GM23248 (cell line): ENCODE results near the gene ETHE1. TPM values are rescaled to one million over a fixed set of nuclear protein-coding genes. Genes with fewer than 3 reads are reported as not detected.
A peak's percentile ranks its signal among the peaks of the same experiment; 100 is the strongest.

Source experiments
- DNase-seq: peaks from one replicate; pipeline ENCODE4 v3.0.0-alpha.2; 2015
- H2AFZ ChIP-seq: fragments of 200-600 bp; sonication (generic); 2 replicates; pipeline ENCODE4 v1.6.1; 2016; ENCODE audit warnings: antibody characterized with exemption
- H3F3A ChIP-seq: fragments of 200-600 bp; sonication (generic); 2 replicates; pipeline ENCODE4 v1.6.1; 2016; ENCODE audit warnings: mild to moderate bottlenecking, antibody characterized with exemption, mixed run types; ENCODE audit not compliant: insufficient read depth
- H3K27ac ChIP-seq: fragments of 200-600 bp; sonication (generic); 2 replicates; pipeline ENCODE4 v1.5.1; 2016; ENCODE audit warnings: mild to moderate bottlenecking
- H3K27me3 ChIP-seq: fragments of 200-600 bp; sonication (generic); replicated peaks from 2 replicates; pipeline ENCODE4 v1.6.1; 2016; ENCODE audit warnings: mild to moderate bottlenecking; ENCODE audit not compliant: insufficient read depth
- H3K36me3 ChIP-seq: fragments of 200-600 bp; sonication (generic); 2 replicates; pipeline ENCODE4 v1.6.1; 2016; ENCODE audit warnings: low read depth, mild to moderate bottlenecking
- H3K4me1 ChIP-seq: fragments of 200-600 bp; sonication (generic); 2 replicates; pipeline ENCODE4 v1.6.1; 2016; ENCODE audit warnings: mild to moderate bottlenecking; ENCODE audit not compliant: insufficient read depth
- H3K4me2 ChIP-seq: fragments of 200-600 bp; sonication (generic); one replicate; pipeline ENCODE4 v1.6.1; 2016; ENCODE audit warnings: mild to moderate bottlenecking; ENCODE audit not compliant: unreplicated experiment
- H3K4me3 ChIP-seq: fragments of 200-600 bp; sonication (generic); 2 replicates; pipeline ENCODE4 v1.5.1; 2016; ENCODE audit warnings: mild to moderate bottlenecking
- H3K79me2 ChIP-seq: fragments of 200-600 bp; sonication (generic); 2 replicates; pipeline ENCODE4 v1.6.1; 2016; ENCODE audit warnings: mild to moderate bottlenecking; ENCODE audit not compliant: insufficient read depth
- H3K9ac ChIP-seq: fragments of 200-600 bp; sonication (generic); 2 replicates; pipeline ENCODE4 v1.6.1; 2016; ENCODE audit warnings: mild to moderate bottlenecking
- H3K9me2 ChIP-seq: fragments of 200-600 bp; sonication (generic); 2 replicates; pipeline ENCODE4 v1.6.1; 2016; ENCODE audit warnings: mixed run types, mild to moderate bottlenecking, moderate library complexity; ENCODE audit not compliant: insufficient read depth
- H3K9me3 ChIP-seq: fragments of 200-600 bp; sonication (generic); one replicate; pipeline ENCODE4 v1.6.1; 2017; ENCODE audit warnings: low read depth
- H4K20me1 ChIP-seq: fragments of 200-600 bp; sonication (generic); 2 replicates; pipeline ENCODE4 v1.6.0; 2016; ENCODE audit not compliant: insufficient read depth
- EZH2 ChIP-seq: fragments of 200-600 bp; sonication (generic); IDR thresholded peaks from 2 replicates; pipeline ENCODE4 v1.6.1; 2018; ENCODE audit warnings: antibody characterized with exemption, mild to moderate bottlenecking; ENCODE audit not compliant: insufficient read depth, poor library complexity, severe bottlenecking
- EZH2phosphoT487 ChIP-seq: fragments of 200-600 bp; sonication (generic); IDR thresholded peaks from 2 replicates; pipeline ENCODE4 v1.6.1; 2018; ENCODE audit warnings: antibody characterized with exemption, moderate library complexity, mild to moderate bottlenecking, low read depth; ENCODE audit not compliant: insufficient read depth
- WGBS, 2 experiments: methylation state at CpG; one replicate each; pipeline ENCODE4 v1.1.6; 2015 to 2017; ENCODE audit warnings: low lambda C conversion rate in 2 of 2, low coverage in 1 of 2; ENCODE audit errors: missing lambda C conversion rate in 2 of 2; 5-methylcytosine and 5-hydroxymethylcytosine counted together
- in situ Hi-C: fragments of 300-500 bp; cut with MboI; formaldehyde crosslinking; loops from 2 replicates; pipeline ENCODE4 v1.15.0; 2020
- polyA plus RNA-seq: library from polyadenylated mRNA; unstranded; fragments of >200 nt; fragmentation: Nextera tagmentation; extraction: Ambion mirVana; gene quantifications from 2 replicates; pipeline ENCODE4 v1.2.1, GENCODE V29; 2016
- total RNA-seq: library from RNA; depleted of rRNA; stranded (reverse); fragments of >200 nt; shearing (Covaris generic); gene quantifications from 2 replicates; pipeline ENCODE4 v1.2.3, GENCODE V29; 2014

The ETHE1 gene
- total and polyA plus RNA-seq, 2 experiments from 2014 or later: 70.8 to 100.0 TPM

GRCh38 chr19:43468354-43469159, 58.4 kb downstream of the ETHE1 start:
- Histone ChIP-seq H3K4me1 (peaks cover 7% of the 10 kb centered on the region; the same call in 1 of the 2 replicates), H4K20me1 (no peaks in the 10 kb centered on the region), H3K9ac (no peak overlapping the region), H3K79me2 (no peaks in the 10 kb centered on the region), H3K4me3 (no peak overlapping the region), H3K27ac (no peak overlapping the region), H2AFZ (no peak overlapping the region), H3F3A (peaks cover 7% of the 10 kb centered on the region), H3K4me2 (no peak overlapping the region), H3K36me3 (no peaks in the 10 kb centered on the region), H3K9me2 (no peaks in the 10 kb centered on the region), H3K9me3 (no peaks in the 10 kb centered on the region), H3K27me3 (no peaks in the 10 kb centered on the region)
- 96 to 97% methylated on average over 4 of the region's 4 CpGs for WGBS, 2 experiments
- TF ChIP-seq EZH2 (no peak), EZH2phosphoT487 (no peak)
- in situ Hi-C loops: no loop called here
- DNase-seq: no peak

- H3F3A ChIP-seq: peaks cover 7% of the 10 kb centered on the region
- peak; percentile 59 for DNase-seq
- H3K27me3 ChIP-seq: no peaks in the 10 kb centered on the region
- no peaks in the 10 kb centered on the region for H3K9me2 ChIP-seq
- H2AFZ ChIP-seq: no peak overlapping the region
- no peak overlapping the region for H3K4me3 ChIP-seq
- H3K36me3 ChIP-seq: no peaks in the 10 kb centered on the region
- WGBS, 2 experiments: 67 to 75% methylated on average over 4 of the region's 4 CpGs
- no peaks in the 10 kb centered on the region for H3K79me2 ChIP-seq
- in situ Hi-C loops: no loop called here
- H3K9ac ChIP-seq: no peak overlapping the region
- TF ChIP-seq EZH2phosphoT487 (no peak), EZH2 (no peak)
- no peaks in the 10 kb centered on the region for H4K20me1 ChIP-seq
- H3K9me3 ChIP-seq: no peaks in the 10 kb centered on the region
- H3K27ac ChIP-seq: no peak overlapping the region
- no peak overlapping the region for H3K4me2 ChIP-seq
- peaks cover 7% of the 10 kb centered on the region; the same call in 1 of the 2 replicates for H3K4me1 ChIP-seq
These were observed 59.3 kb downstream of the ETHE1 start for GRCh38 chr19:43467730-43468129.

GRCh38 chr19:43467276-43467675, 59.7 kb downstream of the ETHE1 start:
- H3K9me2 ChIP-seq: no peaks in the 10 kb centered on the region
- peaks cover 7% of the 10 kb centered on the region for H3F3A ChIP-seq
- no peaks in the 10 kb centered on the region for H3K9me3 ChIP-seq
- no peaks in the 10 kb centered on the region for H3K79me2 ChIP-seq
- no peak overlapping the region for H3K9ac ChIP-seq
- in situ Hi-C loops: no loop called here
- no peak overlapping the region for H3K4me2 ChIP-seq
- peaks cover 7% of the 10 kb centered on the region; the same call in 1 of the 2 replicates for H3K4me1 ChIP-seq
- H3K4me3 ChIP-seq: no peak overlapping the region
- DNase-seq: no peak
- H3K27me3 ChIP-seq: no peaks in the 10 kb centered on the region
- WGBS, 2 experiments: 74 to 81% methylated on average over 6 of the region's 6 CpGs
- no peaks in the 10 kb centered on the region for H4K20me1 ChIP-seq
- no peak for TF ChIP-seq EZH2
- TF ChIP-seq EZH2phosphoT487: no peak
- H3K27ac ChIP-seq: no peak overlapping the region
- H2AFZ ChIP-seq: no peak overlapping the region
- no peaks in the 10 kb centered on the region for H3K36me3 ChIP-seq

- 77 to 84% methylated on average over 1 of the region's 1 CpG for WGBS, 2 experiments
- H2AFZ ChIP-seq: no peak overlapping the region
- H3K4me3 ChIP-seq: no peak overlapping the region
- no peaks in the 10 kb centered on the region for H3K79me2 ChIP-seq
- no peaks in the 10 kb centered on the region for H3K9me2 ChIP-seq
- H3K27ac ChIP-seq: no peak overlapping the region
- H3F3A ChIP-seq: peaks cover 7% of the 10 kb centered on the region
- no peak for DNase-seq
- H3K27me3 ChIP-seq: no peaks in the 10 kb centered on the region
- peaks cover 7% of the 10 kb centered on the region; the same call in 1 of the 2 replicates for H3K4me1 ChIP-seq
- H3K36me3 ChIP-seq: no peaks in the 10 kb centered on the region
- no peak overlapping the region for H3K4me2 ChIP-seq
- no peaks in the 10 kb centered on the region for H3K9me3 ChIP-seq
- in situ Hi-C loops: no loop called here
- TF ChIP-seq EZH2 (no peak), EZH2phosphoT487 (no peak)
- no peaks in the 10 kb centered on the region for H4K20me1 ChIP-seq
- H3K9ac ChIP-seq: no peak overlapping the region
These were observed 60.2 kb downstream of the ETHE1 start for GRCh38 chr19:43466793-43467192.
